ENCODE results near the gene GABRD. TPM values are rescaled to one million over a fixed set of nuclear protein-coding genes. Genes with fewer than 3 reads are reported as not detected.

Gene GABRD
- polyA plus RNA-seq, 4 donors, result 1.4 to 2.2 (median 1.8) TPM

- DNase-seq (ENCODE audit: low read depth in 4 of 4, low spot score in 2 of 4), result no peak
Measured at GRCh38 chr1:2033165-2033564, 14.0 kb downstream of the GABRD start.

GRCh38 chr1:2036287-2036686 lies 17.1 kb downstream of the GABRD start:
- DNase-seq (ENCODE audit: low read depth in 4 of 4, low spot score in 2 of 4), result no peak

GRCh38 chr1:2037314-2037979 lies 18.3 kb downstream of the GABRD start:
- DNase-seq (ENCODE audit: low read depth in 4 of 4, low spot score in 2 of 4), result no peak

- DNase-seq (ENCODE audit: low read depth in 4 of 4, low spot score in 2 of 4), result no peak
Measured at GRCh38 chr1:2038229-2038628, 19.1 kb downstream of the GABRD start.

- no peak for DNase-seq (ENCODE audit: low read depth in 4 of 4, low spot score in 2 of 4)
Measured at GRCh38 chr1:2039251-2039650, 20.1 kb downstream of the GABRD start.

DNA sequence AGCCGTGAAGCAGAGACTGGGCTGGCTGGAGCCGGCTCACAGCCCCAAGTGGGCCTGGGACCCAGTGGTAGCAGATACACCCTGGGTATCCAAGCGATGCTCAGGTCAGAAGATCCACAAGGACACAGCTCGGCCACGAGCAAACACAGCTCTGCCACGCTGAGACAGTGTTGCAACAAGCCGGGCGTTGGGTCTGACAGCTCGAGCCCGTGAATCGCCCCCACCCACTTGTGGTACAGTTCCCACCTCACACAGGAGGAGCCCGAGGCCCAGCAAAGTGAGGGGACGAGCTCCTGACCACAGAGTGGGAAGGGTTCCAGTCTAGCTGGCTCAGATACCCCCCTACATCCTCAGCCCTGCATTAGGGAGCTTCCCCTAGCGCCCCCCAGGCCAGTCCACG lies 22.2 kb downstream of the GABRD start:
- DNase-seq (ENCODE audit: low read depth in 4 of 4, low spot score in 2 of 4), result no peak

GRCh38 chr1:2041887-2042286 lies 22.7 kb downstream of the GABRD start:
- DNase-seq (ENCODE audit: low read depth in 4 of 4, low spot score in 2 of 4), result no peak

- DNase-seq (ENCODE audit: low read depth in 4 of 4, low spot score in 2 of 4), result no peak
Measured at GRCh38 chr1:2042830-2043773, 24.0 kb downstream of the GABRD start.

GRCh38 chr1:2043886-2044285 lies 24.7 kb downstream of the GABRD start:
- DNase-seq (ENCODE audit: low read depth in 4 of 4, low spot score in 2 of 4), result no peak

GRCh38 chr1:2044510-2045319 lies 25.6 kb downstream of the GABRD start:
- no peak for DNase-seq (ENCODE audit: low read depth in 4 of 4, low spot score in 2 of 4)

DNA sequence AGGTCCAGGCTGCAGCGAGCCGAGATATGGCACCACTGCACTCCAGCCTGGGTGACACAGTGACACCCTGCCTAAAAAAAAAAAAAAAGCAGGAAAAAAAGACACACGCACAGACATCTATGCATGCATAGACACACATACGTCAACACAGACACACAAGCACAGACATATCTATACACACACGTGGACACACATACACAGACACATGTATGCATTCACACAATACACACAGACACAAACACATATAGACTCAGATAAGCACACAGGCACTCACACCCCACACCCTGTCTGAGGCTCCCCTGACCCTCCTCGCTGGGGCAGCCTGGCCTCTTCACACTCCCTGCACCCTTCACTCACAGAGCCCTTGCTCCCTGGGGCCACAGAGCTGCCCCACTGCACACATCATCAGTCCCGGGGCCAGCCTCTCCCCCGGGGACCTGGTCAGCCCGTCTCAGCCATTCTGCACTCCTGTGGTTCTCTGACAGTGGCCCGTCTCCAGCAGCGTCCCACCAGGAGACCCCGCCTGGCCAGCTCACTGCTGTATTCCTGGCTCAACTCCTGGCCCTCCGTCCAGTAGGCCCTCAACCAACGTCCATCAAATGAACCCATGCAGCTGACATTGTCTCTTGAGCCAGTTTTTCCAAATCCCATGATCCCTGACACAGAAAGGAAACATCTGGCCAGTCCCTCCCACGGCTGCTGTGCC lies 26.5 kb downstream of the GABRD start:
- no peak for DNase-seq (ENCODE audit: low read depth in 4 of 4, low spot score in 2 of 4)

DNA sequence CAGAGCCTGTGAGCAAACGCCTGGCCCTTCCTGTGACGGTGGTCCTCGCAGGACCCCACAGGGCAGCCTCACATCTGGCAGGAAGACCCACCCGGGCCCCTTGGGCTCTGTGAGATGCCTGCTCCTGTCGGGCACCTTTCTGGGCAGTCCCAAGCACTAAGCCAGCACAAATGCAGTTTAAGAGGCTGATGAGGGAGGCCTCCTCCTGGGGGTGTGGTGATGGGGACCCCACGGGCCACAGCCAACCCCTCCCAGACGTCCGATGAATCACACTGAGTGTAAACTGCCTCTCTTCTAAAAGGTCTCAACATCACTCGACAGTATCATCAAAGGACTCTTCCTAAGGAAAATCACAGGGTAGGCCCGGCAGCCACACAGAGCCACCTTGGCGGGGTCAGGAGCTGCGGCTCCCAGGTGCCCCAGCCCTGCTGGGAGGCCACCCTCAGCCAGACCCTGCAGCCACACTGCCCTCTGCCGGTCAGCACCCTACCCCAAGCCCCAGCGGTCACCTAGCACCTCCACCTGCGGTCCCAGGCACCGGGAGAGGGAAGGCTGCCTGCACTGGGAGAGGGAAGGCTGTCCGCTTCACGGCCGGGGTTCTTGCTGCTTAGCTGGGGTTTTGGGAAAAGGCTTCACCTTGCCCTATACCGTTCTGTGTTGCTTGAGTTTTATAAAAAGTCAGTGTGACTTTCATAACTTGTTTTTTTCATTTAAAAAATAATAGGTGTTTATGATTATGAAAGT lies 27.2 kb downstream of the GABRD start:
- DNase-seq (ENCODE audit: low read depth in 4 of 4, low spot score in 2 of 4), result no peak

DNA sequence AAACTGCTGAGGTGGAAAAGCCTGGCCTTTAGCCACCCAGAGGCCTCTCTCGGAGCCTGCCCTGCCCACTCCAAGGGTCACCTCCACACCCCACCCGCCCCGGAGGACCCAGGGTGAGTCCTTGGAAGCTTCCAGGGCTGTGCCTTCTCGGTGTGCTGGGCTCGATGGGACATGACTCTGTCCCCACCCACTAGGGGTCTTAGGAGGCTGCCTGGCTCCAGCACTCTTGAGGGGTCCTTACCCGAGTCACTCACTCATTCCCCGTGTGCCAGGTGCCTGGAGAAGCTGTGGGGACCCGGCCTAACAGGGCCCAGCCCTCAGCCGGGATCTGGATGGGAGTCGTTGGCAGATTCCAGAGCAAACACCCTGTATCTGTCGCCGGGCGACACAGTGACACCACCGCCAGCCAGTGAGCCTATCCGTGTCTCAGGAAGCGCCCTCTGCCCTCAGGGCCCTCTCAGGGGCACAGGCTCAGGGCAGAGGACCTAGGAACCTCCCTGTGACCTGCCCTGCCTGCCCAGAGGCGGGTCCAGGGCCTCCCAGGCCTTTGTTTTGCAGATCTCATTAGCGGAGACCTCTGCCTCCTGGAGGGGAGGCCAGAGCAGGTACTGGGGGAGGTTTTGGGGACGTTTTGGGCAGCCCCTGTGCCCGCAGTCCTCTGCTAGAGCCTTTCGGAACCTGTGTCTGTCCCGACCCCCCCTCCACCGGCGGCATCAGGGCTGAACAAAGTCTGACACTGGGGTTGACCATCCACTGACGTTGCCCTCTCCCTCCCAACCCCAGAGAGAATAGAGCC lies 28.0 kb downstream of the GABRD start:
- no peak for DNase-seq (ENCODE audit: low read depth in 4 of 4, low spot score in 2 of 4)

- DNase-seq (ENCODE audit: low read depth in 4 of 4, low spot score in 2 of 4), result no peak
Measured at GRCh38 chr1:2047749-2048729, 28.9 kb downstream of the GABRD start.

DNA sequence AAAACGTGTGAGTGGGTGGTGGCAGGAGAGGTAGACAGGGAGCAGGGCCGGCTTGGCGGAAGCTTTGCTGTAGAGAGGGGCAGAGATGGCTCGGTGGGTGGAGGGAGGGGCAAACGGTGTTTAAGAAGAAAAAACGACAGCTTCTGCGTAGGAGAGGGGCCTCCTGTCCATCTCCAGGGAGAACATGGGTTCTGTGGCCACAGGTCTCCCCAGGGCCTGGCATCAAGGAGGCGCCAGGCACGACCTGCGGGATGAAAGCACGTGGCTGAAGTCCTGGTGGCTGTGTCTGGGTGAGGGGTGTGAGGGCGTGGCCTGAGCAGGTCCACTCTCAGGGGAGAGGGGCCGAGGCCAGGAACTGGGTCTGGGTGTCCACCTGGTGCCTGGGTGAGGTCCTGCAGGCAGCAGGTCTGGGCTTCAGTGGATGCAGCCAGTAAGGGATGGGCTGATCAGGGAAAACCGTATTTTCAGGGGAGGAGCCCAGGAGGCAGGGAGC lies 30.1 kb downstream of the GABRD start:
- no peak for DNase-seq (ENCODE audit: low read depth in 4 of 4, low spot score in 2 of 4)

- peak in 2 of 4 donors; percentile 63 to 66 for DNase-seq (ENCODE audit: low read depth in 4 of 4, low spot score in 2 of 4)
Measured at GRCh38 chr1:2049718-2050431, 30.7 kb downstream of the GABRD start, which contains the start of gene PRKCZ. TSS of gene PRKCZ (plus strand) at chr1:2050411. CDS start at chr1:2050631, 220 bp downstream.

- no peak for DNase-seq (ENCODE audit: low read depth in 4 of 4, low spot score in 2 of 4)
Measured at GRCh38 chr1:2050461-2050792, 31.3 kb downstream of the GABRD start.
